Measurements from ENCODE around the gene ITGB7.

ITGB7 gene

DNA sequence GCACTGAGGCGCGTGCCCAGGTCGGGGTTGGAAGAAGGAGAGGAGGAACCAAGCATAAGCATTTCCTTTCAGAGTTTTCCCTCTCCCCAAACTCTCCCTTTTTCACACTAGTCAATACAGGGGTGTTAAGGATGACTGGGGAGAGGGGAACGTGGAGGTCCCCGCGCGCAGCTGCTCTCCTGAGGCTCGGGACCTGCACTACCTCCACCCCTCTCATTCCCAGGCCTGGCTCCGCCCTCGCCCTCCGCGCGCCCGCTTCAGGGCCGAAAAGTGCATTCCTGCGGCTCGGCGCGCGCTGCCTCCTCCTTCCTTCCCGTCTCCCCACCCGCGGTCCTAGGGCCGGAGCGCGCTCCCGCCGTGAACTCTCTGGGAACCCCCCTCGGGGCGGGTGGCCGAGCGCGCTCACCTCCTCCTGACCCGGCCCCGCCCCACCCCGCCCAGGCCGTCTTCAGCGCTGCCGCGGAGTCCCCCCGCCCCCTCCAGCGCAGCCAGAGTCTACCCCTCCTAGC is 13.7 kb upstream of the ITGB7 start:
- H3K27ac ChIP-seq (ENCODE audit: low read depth, low read length): peak overlapping the region; percentile 100
- H3K9ac ChIP-seq (ENCODE audit: low read length): peak overlapping the region; percentile 99
- H3K4me3 ChIP-seq (ENCODE audit: low read depth in 1 of 2, low read length in 2 of 2): peak overlapping the region; percentile 96 to 100
- peaks cover 65% of the 10 kb centered on the region for H3K4me1 ChIP-seq (ENCODE audit: insufficient read depth, low read length)
- no peaks in the 10 kb centered on the region for H3K27me3 ChIP-seq (ENCODE audit: control insufficient read depth in 1 of 2, insufficient read depth in 2 of 2, low read length in 2 of 2)
- H3K9me3 ChIP-seq (ENCODE audit: low read length): no peaks in the 10 kb centered on the region
- H3K36me3 ChIP-seq (ENCODE audit: insufficient read depth, low read length): no peaks in the 10 kb centered on the region

DNA sequence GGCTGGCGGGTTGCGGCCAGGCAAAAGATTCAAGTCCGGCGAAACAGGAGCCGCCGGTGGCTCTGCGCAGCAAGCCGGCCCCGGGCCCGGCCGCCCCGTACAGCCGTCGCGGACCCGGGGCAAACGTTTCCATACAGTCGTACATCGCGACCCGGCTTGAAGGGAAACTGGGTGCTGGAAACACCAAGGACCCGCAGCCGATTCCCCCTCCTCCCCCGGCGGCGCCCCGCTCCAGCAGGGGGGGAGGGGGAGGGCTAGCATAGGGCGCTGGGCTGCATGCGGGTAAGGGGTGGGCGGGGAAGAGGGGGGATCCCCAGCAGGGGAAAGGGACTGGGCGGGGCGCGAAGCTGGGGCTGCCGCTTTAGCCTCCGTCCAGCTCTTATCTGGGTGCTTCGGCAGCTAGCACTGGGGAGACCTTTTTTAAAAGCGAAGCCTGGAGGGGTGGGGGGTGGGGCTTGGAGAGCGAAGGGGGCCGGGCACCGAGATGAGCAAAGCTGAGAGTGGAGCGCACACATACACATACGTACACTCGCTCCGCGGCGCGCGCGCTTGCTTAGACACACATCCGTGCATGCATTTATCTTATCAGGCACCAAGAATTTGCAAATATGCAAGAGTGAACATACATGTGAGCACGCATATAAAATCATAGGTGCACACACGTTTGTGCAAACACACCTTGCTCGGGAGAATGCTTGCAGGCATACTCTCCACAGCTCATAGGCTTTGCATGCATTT is 13.1 kb upstream of the ITGB7 start:
- Histone ChIP-seq H3K4me3 (ENCODE audit: low read depth in 1 of 2, low read length in 2 of 2) (peak overlapping the region; percentile 96 to 100), H3K27me3 (ENCODE audit: control insufficient read depth in 1 of 2, insufficient read depth in 2 of 2, low read length in 2 of 2) (no peaks in the 10 kb centered on the region), H3K36me3 (ENCODE audit: insufficient read depth, low read length) (peaks cover 4% of the 10 kb centered on the region), H3K9ac (ENCODE audit: low read length) (peak overlapping the region; percentile 82), H3K9me3 (ENCODE audit: low read length) (no peaks in the 10 kb centered on the region), H3K27ac (ENCODE audit: low read depth, low read length) (peak overlapping the region; percentile 100), H3K4me1 (ENCODE audit: insufficient read depth, low read length) (peaks cover 62% of the 10 kb centered on the region)

DNA sequence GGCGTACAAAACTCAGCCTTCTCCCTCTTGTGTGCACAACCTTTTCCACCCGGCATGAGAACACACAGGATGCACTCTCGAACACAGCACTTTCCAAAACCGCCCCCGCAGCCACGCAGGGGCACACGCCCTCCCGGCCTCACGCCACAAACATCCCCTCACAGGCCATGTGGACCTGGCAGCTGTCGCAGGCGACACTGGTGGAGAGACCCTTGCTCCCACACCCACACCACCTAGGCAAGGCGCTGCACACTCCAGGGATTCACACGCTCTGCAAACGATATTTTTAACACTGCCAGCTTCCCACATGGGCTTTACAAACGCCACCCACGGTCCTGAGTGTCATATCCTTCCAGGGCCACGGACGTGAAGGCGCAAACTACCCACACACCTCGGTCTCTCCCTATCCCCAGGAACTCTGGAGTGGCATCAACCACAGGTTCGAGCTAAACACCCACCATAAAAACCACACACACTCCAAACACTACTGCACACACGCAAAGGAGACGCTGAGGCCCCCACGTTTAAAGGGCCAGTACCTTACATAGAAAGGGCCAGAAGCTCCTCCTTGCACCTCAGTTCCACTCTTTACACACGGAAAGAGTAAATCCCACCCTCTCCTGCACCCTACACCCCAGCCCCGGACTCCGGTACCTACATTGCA is 12.4 kb upstream of the ITGB7 start:
- H3K36me3 ChIP-seq (ENCODE audit: insufficient read depth, low read length): peaks cover 11% of the 10 kb centered on the region
- H3K27me3 ChIP-seq (ENCODE audit: control insufficient read depth in 1 of 2, insufficient read depth in 2 of 2, low read length in 2 of 2): no peaks in the 10 kb centered on the region
- H3K27ac ChIP-seq (ENCODE audit: low read depth, low read length): peak overlapping the region; percentile 100
- H3K4me1 ChIP-seq (ENCODE audit: insufficient read depth, low read length): peaks cover 61% of the 10 kb centered on the region
- peak overlapping the region; percentile 96 to 100 for H3K4me3 ChIP-seq (ENCODE audit: low read depth in 1 of 2, low read length in 2 of 2)
- no peaks in the 10 kb centered on the region for H3K9me3 ChIP-seq (ENCODE audit: low read length)
- H3K9ac ChIP-seq (ENCODE audit: low read length): peak overlapping the region; percentile 82

DNA sequence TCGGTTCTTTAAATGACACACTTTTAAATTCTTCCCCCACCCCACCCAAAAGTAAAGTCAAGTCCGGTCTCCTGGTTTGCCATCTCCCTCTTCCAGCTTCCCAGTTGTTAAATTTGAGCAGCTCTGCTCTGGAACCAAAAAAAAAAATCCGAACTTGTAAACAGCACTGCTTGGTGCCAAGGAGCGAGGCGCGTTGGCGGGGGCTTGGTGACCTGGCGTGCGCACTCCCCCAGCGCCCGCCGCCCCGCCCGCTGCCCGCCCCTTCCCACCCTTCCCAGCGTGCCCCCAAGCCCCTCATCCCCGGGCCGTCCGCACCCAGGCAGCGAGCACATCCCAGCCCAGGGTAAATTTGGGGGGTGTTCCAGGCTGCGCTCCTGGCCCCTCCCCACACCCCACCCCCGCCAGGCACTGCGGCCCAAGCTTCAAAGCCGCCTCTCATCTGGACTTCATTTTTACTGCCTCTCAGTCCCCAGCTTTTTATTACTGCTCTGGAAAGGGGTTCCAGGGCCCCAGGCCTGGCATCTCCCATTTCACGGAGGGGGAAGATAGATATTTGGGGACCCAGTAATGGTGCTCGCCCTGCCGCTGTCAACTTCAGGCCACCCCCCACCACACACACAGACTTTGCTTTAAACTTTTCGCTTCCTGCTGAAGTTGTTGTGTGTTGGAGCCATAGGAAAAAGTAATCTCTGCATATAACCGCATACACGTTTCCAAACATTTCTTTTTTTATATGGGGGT is 11.7 kb upstream of the ITGB7 start:
- peak overlapping the region; percentile 100 for H3K27ac ChIP-seq (ENCODE audit: low read depth, low read length)

DNA sequence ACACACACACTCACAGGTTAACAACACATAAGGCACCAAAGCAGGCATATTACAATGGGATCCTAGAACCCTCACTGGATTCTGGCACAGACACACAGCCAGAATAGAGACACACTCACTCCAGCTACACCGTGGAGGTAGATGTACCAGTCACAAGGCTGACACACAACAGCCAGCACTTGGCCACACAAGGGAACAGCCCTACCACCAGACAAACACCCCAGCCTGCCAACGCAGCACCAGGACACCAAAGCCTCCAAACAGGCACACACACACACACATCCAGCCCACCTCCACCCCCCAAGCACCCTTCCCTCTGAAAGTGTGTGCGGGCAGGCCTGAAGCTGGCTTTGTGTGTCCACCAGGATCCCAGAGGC is 10.9 kb upstream of the ITGB7 start:
- H3K36me3 ChIP-seq (ENCODE audit: insufficient read depth, low read length): peaks cover 26% of the 10 kb centered on the region
- H3K9ac ChIP-seq (ENCODE audit: low read length): peak overlapping the region; percentile 35
- H3K9me3 ChIP-seq (ENCODE audit: low read length): no peaks in the 10 kb centered on the region
- H3K4me3 ChIP-seq (ENCODE audit: low read depth in 1 of 2, low read length in 2 of 2): peak overlapping the region in 1 of 2 donors; percentile 100
- H3K27ac ChIP-seq (ENCODE audit: low read depth, low read length): peak overlapping the region; percentile 100
- H3K4me1 ChIP-seq (ENCODE audit: insufficient read depth, low read length): peaks cover 51% of the 10 kb centered on the region
- H3K27me3 ChIP-seq (ENCODE audit: control insufficient read depth in 1 of 2, insufficient read depth in 2 of 2, low read length in 2 of 2): no peaks in the 10 kb centered on the region

More for the DNA sequence above, 11.7 kb upstream of the ITGB7 start:
- Histone ChIP-seq H3K36me3 (ENCODE audit: insufficient read depth, low read length) (peaks cover 18% of the 10 kb centered on the region), H3K4me3 (ENCODE audit: low read depth in 1 of 2, low read length in 2 of 2) (peak overlapping the region; percentile 96 to 100), H3K27me3 (ENCODE audit: control insufficient read depth in 1 of 2, insufficient read depth in 2 of 2, low read length in 2 of 2) (no peaks in the 10 kb centered on the region), H3K9ac (ENCODE audit: low read length) (peak overlapping the region; percentile 82), H3K4me1 (ENCODE audit: insufficient read depth, low read length) (peaks cover 59% of the 10 kb centered on the region), H3K9me3 (ENCODE audit: low read length) (no peaks in the 10 kb centered on the region)

DNA sequence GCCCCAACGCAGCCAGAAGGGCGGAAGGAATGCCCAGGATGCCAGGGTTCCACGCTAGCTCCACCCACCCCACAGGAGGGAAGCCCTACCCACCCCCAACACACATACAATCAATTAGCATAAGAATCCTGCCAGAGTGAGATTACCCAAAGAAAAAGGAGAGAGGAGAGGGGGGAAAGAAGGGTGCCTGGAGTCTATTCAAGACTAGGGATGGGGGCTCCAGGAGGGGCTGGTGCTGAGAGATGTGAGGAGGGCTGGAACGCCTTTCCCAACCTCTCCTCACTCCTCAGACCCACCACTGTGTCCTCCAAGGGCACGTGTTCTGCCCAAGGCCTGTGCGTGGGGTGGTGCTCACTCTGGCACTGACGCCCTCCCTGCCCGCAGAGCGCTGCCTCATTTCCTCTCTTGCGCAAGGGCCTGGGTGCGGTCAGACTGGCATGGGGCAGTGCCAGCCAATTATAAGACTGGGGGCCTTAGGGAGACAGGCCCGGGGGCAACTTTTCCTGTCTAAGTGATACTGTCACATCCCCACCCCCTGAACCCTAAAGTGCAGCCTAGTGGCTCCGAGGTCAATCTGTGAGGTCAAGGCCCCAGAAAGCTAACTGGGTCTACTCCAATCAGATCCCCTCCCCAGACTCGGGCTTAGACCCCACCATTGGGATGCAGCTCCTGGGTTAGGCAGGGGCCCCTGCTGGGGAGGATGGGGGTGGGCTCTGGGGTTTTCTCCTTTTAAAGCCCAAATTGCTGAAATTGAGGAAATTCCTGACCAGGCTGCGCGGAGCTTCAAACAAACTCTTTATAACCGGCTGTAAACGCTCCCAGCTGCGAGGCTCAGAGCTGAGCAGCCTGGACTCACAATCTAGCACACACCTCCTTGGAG is 10.2 kb upstream of the ITGB7 start:
- Histone ChIP-seq H3K9ac (ENCODE audit: low read length) (peak overlapping the region; percentile 35), H3K4me1 (ENCODE audit: insufficient read depth, low read length) (peaks cover 45% of the 10 kb centered on the region), H3K36me3 (ENCODE audit: insufficient read depth, low read length) (peaks cover 32% of the 10 kb centered on the region), H3K4me3 (ENCODE audit: low read depth in 1 of 2, low read length in 2 of 2) (peak overlapping the region in 1 of 2 donors; percentile 100), H3K27me3 (ENCODE audit: control insufficient read depth in 1 of 2, insufficient read depth in 2 of 2, low read length in 2 of 2) (no peaks in the 10 kb centered on the region), H3K27ac (ENCODE audit: low read depth, low read length) (peak overlapping the region; percentile 41), H3K9me3 (ENCODE audit: low read length) (no peaks in the 10 kb centered on the region)

DNA sequence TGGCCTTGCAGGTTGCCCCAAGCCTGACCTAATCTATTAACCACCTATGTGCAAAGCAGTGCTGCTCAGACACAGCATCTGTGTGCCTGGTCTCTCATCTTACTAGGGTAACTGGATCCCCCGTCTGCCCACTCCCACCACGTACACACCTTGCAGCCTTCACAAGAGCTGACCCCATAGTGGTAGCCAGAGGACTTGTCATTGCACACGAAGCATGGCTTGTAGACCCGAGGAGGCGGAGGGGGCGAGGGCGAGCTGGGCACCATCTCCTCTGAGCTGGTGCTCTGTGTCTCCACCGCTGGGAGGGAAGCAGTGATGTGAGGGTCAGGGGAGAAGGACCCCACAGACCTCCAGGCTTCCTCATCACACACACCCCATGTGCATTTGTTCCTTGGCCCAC is 8.4 kb upstream of the ITGB7 start:
- no peak overlapping the region for H3K9ac ChIP-seq (ENCODE audit: low read length)
- H3K9me3 ChIP-seq (ENCODE audit: low read length): no peaks in the 10 kb centered on the region
- H3K4me1 ChIP-seq (ENCODE audit: insufficient read depth, low read length): peaks cover 41% of the 10 kb centered on the region
- peaks cover 50% of the 10 kb centered on the region for H3K36me3 ChIP-seq (ENCODE audit: insufficient read depth, low read length)
- no peak overlapping the region for H3K27ac ChIP-seq (ENCODE audit: low read depth, low read length)
- H3K4me3 ChIP-seq (ENCODE audit: low read depth in 1 of 2, low read length in 2 of 2): no peak overlapping the region
- H3K27me3 ChIP-seq (ENCODE audit: control insufficient read depth in 1 of 2, insufficient read depth in 2 of 2, low read length in 2 of 2): no peaks in the 10 kb centered on the region

DNA sequence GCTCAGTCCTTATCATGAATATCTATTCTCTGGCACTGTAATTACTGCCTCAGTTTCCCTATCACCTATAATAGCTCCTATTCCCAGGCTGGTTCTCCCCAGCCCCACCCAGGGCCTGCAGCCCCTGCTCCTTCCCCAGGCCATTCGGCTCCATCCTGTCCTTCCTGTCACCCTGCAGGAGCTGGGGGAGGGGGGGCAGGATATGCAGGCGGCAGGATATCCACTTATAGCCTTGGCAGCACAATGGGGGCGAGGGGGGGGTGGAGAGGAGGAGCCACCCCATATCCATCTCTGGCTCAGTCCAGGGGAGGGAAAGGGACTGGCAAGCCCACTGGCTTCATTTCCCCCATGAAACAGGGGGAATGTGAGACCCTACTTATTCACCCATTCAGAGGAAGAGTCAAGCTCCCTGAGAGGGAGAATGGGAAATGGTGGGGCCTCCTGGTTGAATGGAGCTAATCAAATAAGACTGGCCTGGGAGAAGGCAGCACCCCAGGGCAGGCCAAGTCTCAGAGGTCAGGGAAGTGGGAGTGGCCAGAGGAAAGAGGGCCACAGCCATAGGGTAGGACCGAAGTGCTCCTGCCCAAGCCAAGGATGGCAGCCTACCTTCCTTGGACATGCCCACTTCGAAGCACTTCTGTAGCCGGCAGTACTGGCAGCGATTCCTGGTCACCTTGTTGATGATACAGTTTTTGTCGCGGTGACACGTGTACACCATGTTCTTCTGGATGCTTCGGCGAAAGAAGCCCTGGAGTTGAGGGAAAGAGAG is 7.8 kb upstream of the ITGB7 start:
- Histone ChIP-seq H3K27me3 (ENCODE audit: control insufficient read depth in 1 of 2, insufficient read depth in 2 of 2, low read length in 2 of 2) (no peaks in the 10 kb centered on the region), H3K9me3 (ENCODE audit: low read length) (no peaks in the 10 kb centered on the region), H3K27ac (ENCODE audit: low read depth, low read length) (no peak overlapping the region), H3K4me1 (ENCODE audit: insufficient read depth, low read length) (peaks cover 41% of the 10 kb centered on the region), H3K9ac (ENCODE audit: low read length) (no peak overlapping the region), H3K4me3 (ENCODE audit: low read depth in 1 of 2, low read length in 2 of 2) (no peak overlapping the region), H3K36me3 (ENCODE audit: insufficient read depth, low read length) (peaks cover 53% of the 10 kb centered on the region)

DNA sequence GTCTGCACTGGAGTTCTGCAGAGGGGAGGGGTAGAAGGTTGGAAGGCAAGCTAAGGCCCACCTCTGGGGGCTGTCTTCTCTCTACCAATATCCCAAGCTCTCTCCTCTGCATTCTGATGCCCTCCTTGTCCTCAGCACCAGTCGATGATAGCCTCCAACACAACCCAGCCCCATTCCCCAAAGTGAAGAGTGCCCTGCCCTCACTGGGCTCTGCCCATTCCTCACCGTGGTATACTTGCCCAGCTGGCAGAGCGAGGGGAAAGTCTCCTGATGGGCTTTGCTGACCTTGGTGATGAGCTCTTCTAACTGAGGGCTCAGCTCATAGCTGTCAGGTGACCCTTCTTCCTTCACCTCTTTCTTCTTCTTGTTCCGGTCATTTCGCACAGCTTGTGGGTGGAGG is 7.2 kb upstream of the ITGB7 start:
- H3K4me1 ChIP-seq (ENCODE audit: insufficient read depth, low read length): peaks cover 43% of the 10 kb centered on the region
- H3K9ac ChIP-seq (ENCODE audit: low read length): no peak overlapping the region
- H3K27me3 ChIP-seq (ENCODE audit: control insufficient read depth in 1 of 2, insufficient read depth in 2 of 2, low read length in 2 of 2): no peaks in the 10 kb centered on the region
- no peak overlapping the region for H3K27ac ChIP-seq (ENCODE audit: low read depth, low read length)
- no peak overlapping the region for H3K4me3 ChIP-seq (ENCODE audit: low read depth in 1 of 2, low read length in 2 of 2)
- no peaks in the 10 kb centered on the region for H3K9me3 ChIP-seq (ENCODE audit: low read length)
- peaks cover 53% of the 10 kb centered on the region for H3K36me3 ChIP-seq (ENCODE audit: insufficient read depth, low read length)

DNA sequence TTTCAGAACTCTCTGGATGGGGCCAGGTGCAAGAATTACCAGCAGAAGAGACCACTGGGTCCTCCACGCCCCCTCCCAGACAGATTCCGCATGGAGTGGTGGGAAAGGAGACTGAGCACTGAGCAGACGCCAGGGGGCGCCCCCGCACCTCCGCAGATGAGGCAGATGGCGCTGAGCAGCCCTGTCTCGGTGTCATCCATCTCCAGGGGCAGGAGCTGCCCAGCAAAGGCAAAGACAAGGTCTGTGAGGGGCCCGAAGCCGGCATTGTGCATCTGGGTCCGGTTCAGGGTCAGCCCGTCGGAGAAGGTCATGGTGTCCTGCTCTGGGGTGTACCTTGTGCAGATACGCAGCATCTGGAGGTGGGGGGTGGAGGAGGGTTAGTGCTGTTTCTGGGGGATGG is 6.3 kb upstream of the ITGB7 start:
- Histone ChIP-seq H3K9ac (ENCODE audit: low read length) (no peak overlapping the region), H3K27ac (ENCODE audit: low read depth, low read length) (no peak overlapping the region), H3K4me1 (ENCODE audit: insufficient read depth, low read length) (peaks cover 51% of the 10 kb centered on the region), H3K9me3 (ENCODE audit: low read length) (no peaks in the 10 kb centered on the region), H3K27me3 (ENCODE audit: control insufficient read depth in 1 of 2, insufficient read depth in 2 of 2, low read length in 2 of 2) (no peaks in the 10 kb centered on the region), H3K4me3 (ENCODE audit: low read depth in 1 of 2, low read length in 2 of 2) (no peak overlapping the region), H3K36me3 (ENCODE audit: insufficient read depth, low read length) (peaks cover 53% of the 10 kb centered on the region)
